ENCODE data around the gene CYP27B1.

CYP27B1 gene

GRCh38 chr12:57730336-57731067 is 36.4 kb downstream of the CYP27B1 start:
- DNase-seq (ENCODE audit: low read depth) = no peak
- H3K4me3 ChIP-seq (ENCODE audit: low read depth, low read length) = no peak overlapping the region
- no peak for TF ChIP-seq CTCF (conservative IDR thresholded peaks at IDR 0.05; ENCODE audit: low read depth, low read length)

GRCh38 chr12:57729321-57729844 is 37.5 kb downstream of the CYP27B1 start:
- no peak for TF ChIP-seq CTCF (conservative IDR thresholded peaks at IDR 0.05; ENCODE audit: low read depth, low read length)
- no peak for DNase-seq (ENCODE audit: low read depth)
- no peak overlapping the region for H3K4me3 ChIP-seq (ENCODE audit: low read depth, low read length)

- TF ChIP-seq CTCF (conservative IDR thresholded peaks at IDR 0.05; ENCODE audit: low read depth, low read length) = no peak
These were observed 39.0 kb downstream of the CYP27B1 start for GRCh38 chr12:57727758-57728395.

GRCh38 chr12:57726884-57727757 is 39.8 kb downstream of the CYP27B1 start:
- peak; percentile 52 for TF ChIP-seq CTCF (conservative IDR thresholded peaks at IDR 0.05; ENCODE audit: low read depth, low read length)
- H3K4me3 ChIP-seq (ENCODE audit: low read depth, low read length) = peak overlapping the region; percentile 80
- peak; percentile 46 for DNase-seq (ENCODE audit: low read depth)

More at GRCh38 chr12:57727758-57728395, 39.0 kb downstream of the CYP27B1 start:
- H3K4me3 ChIP-seq (ENCODE audit: low read depth, low read length) = no peak overlapping the region
- DNase-seq (ENCODE audit: low read depth) = no peak

GRCh38 chr12:57726151-57726883 is 40.6 kb downstream of the CYP27B1 start:
- peak; percentile 82 for DNase-seq (ENCODE audit: low read depth)
- peak; percentile 82 for TF ChIP-seq CTCF (conservative IDR thresholded peaks at IDR 0.05; ENCODE audit: low read depth, low read length)
- H3K4me3 ChIP-seq (ENCODE audit: low read depth, low read length) = peak overlapping the region; percentile 80

- DNase-seq (ENCODE audit: low read depth) = no peak
- TF ChIP-seq CTCF (conservative IDR thresholded peaks at IDR 0.05; ENCODE audit: low read depth, low read length) = no peak
- H3K4me3 ChIP-seq (ENCODE audit: low read depth, low read length) = peak overlapping the region; percentile 80
These were observed 41.1 kb downstream of the CYP27B1 start for GRCh38 chr12:57725851-57726150.

Measured in choroid plexus epithelial cell (primary cell).